Measurements from ENCODE around the gene PERCC1.
"Not testable (repeated sequence)": the region's sequence is repeated elsewhere in the genome, so short reads cannot be mapped to it uniquely, and the experiment has no call there.

Gene PERCC1

GRCh38 chr16:1435921-1436697 is 5.2 kb downstream of the PERCC1 start:
- no peak for DNase-seq

GRCh38 chr16:1436731-1437355 is 6.0 kb downstream of the PERCC1 start:
- no peak for DNase-seq

- DNase-seq: no peak
These were observed 6.7 kb downstream of the PERCC1 start for GRCh38 chr16:1437606-1438005.

GRCh38 chr16:1438229-1439057 is 7.6 kb downstream of the PERCC1 start:
- DNase-seq: no peak

GRCh38 chr16:1439058-1439698 is 8.3 kb downstream of the PERCC1 start:
- DNase-seq: no peak

- DNase-seq: not testable (repeated sequence)
These were observed 8.8 kb downstream of the PERCC1 start for GRCh38 chr16:1439699-1440074.

GRCh38 chr16:1441391-1441829 is 10.5 kb downstream of the PERCC1 start:
- no peak for DNase-seq

- no peak for DNase-seq
These were observed 11.8 kb downstream of the PERCC1 start for GRCh38 chr16:1442697-1443096.

GRCh38 chr16:1443403-1443973 is 12.6 kb downstream of the PERCC1 start:
- no peak for DNase-seq

GRCh38 chr16:1443980-1444729 is 13.3 kb downstream of the PERCC1 start, which contains the start of gene CCDC154:
Gene CCDC154, minus strand, starts transcription at chr16:1444556. Its CDS starts 234 bp downstream, at chr16:1444322.
- no peak for DNase-seq

- DNase-seq: no peak
These were observed 14.0 kb downstream of the PERCC1 start for GRCh38 chr16:1444730-1445517.

- no peak for DNase-seq
These were observed 14.8 kb downstream of the PERCC1 start for GRCh38 chr16:1445518-1446203.

- no peak for DNase-seq
These were observed 15.6 kb downstream of the PERCC1 start for GRCh38 chr16:1446296-1447080.

GRCh38 chr16:1447965-1448364 is 17.1 kb downstream of the PERCC1 start:
- no peak for DNase-seq

GRCh38 chr16:1448536-1449116 is 17.7 kb downstream of the PERCC1 start:
- DNase-seq: no peak

GRCh38 chr16:1449201-1449788 is 18.4 kb downstream of the PERCC1 start:
- DNase-seq: no peak

- no peak for DNase-seq
These were observed 19.3 kb downstream of the PERCC1 start for GRCh38 chr16:1450218-1450617.

- no peak for DNase-seq
These were observed 20.0 kb downstream of the PERCC1 start for GRCh38 chr16:1450841-1451240.
